Peyer's patch (tissue), 4 donors: ENCODE data around the gene SS18L1. TPM values are rescaled to one million over a fixed set of nuclear protein-coding genes. Genes with fewer than 3 reads are reported as not detected.

Experiments
- DNase-seq, 3 donors: peaks; one replicate each; pipeline ENCODE4 v3.0.0-alpha.2; 2017 to 2019
- H3K27ac ChIP-seq, 4 donors: fragments of 200-600 bp; sonication (generic); one replicate each; pipeline ENCODE4 v1.5.1; 2016 to 2019
- H3K27me3 ChIP-seq, 2 donors: fragments of 200-600 bp; sonication (generic); one replicate each; pipeline ENCODE4 v1.5.1; 2019
- H3K36me3 ChIP-seq, 3 donors: fragments of 200-600 bp; sonication (generic); one replicate each; pipeline ENCODE4 v1.5.1; 2016 to 2019
- H3K4me1 ChIP-seq, 4 donors: fragments of 200-600 bp; sonication (generic); one replicate each; pipeline ENCODE4 v1.5.1; 2016 to 2019
- H3K4me3 ChIP-seq, 4 donors: fragments of 200-600 bp; sonication (generic); 1 replicate in 3 of 4; 2 replicates in 1 of 4; pipeline ENCODE4 v1.5.1; 2016 to 2019; ENCODE audit warnings: mild to moderate bottlenecking in 1 of 4
- H3K9me3 ChIP-seq, 4 donors: fragments of 200-600 bp; sonication (generic); one replicate each; pipeline ENCODE4 v1.5.1; 2016 to 2019; ENCODE audit warnings: mild to moderate bottlenecking in 1 of 4
- CTCF ChIP-seq, 6 experiments: fragments of 450-650 bp in 4 of 6; fragments of 200-600 bp in 2 of 6; sonication (generic) in 1 of 6; IDR thresholded peaks; one replicate each; pipeline ENCODE4 v1.5.1; 2017 to 2019; ENCODE audit warnings: antibody characterized with exemption in 6 of 6, mild to moderate bottlenecking in 3 of 6, moderate library complexity in 1 of 6
- POLR2A ChIP-seq, 2 donors: fragments of 450-650 bp; IDR thresholded peaks; one replicate each; pipeline ENCODE4 v1.5.1; 2017; ENCODE audit warnings: antibody characterized with exemption in 2 of 2, mild to moderate bottlenecking in 2 of 2, moderate library complexity in 2 of 2
- total RNA-seq, 4 donors: library from RNA; depleted of rRNA; stranded (reverse); fragments of >200 nt; gene quantifications; one replicate each; pipeline ENCODE4 v1.1.0, GENCODE V29; 2016

SS18L1 gene
- 10 to 100 TPM; 14.9 to 27.2 (median 24.5) TPM for total RNA-seq

GRCh38 chr20:62143081-62143956 is at the start of gene SS18L1, which contains the start of gene PSMA7:
Gene SS18L1, plus strand, starts transcription at chr20:62143769. Its CDS starts 52 bp downstream, at chr20:62143821.
Gene PSMA7, minus strand, starts transcription at chr20:62143394. Its CDS starts 91 bp downstream, at chr20:62143303.
- H3K27me3 ChIP-seq = no peaks in the 10 kb centered on the region
- H3K4me1 ChIP-seq = peaks cover 0 to 34% (median 14%) of the 10 kb centered on the region in 4 donors
- peaks cover 0 to 23% (median 0%) of the 10 kb centered on the region in 3 donors for H3K36me3 ChIP-seq
- DNase-seq = peak; percentile 80 to 94 (median 93)
- TF ChIP-seq POLR2A (IDR thresholded peaks at IDR 0.05) = peak; percentile 95 to 96
- TF ChIP-seq CTCF (IDR thresholded peaks at IDR 0.05) = peak in 1 of 6 experiments; percentile 7
- peak within 1 kb of the TSS; percentile 93 to 100 (median 94) for H3K27ac ChIP-seq
- no peaks in the 10 kb centered on the region for H3K9me3 ChIP-seq
- peak within 1 kb of the TSS; percentile 87 to 99 (median 92) for H3K4me3 ChIP-seq

- peaks cover 0 to 6% (median 2%) of the 10 kb centered on the region in 4 donors for H3K9me3 ChIP-seq
- no peaks in the 10 kb centered on the region for H3K27me3 ChIP-seq
- H3K27ac ChIP-seq = no peak overlapping the region
- no peak for DNase-seq
- no peaks in the 10 kb centered on the region for H3K4me1 ChIP-seq
- no peaks in the 10 kb centered on the region for H3K36me3 ChIP-seq
- TF ChIP-seq POLR2A (IDR thresholded peaks at IDR 0.05) (no peak), CTCF (IDR thresholded peaks at IDR 0.05) (no peak)
- H3K4me3 ChIP-seq = no peak overlapping the region
Observed at GRCh38 chr20:62096421-62097380, 46.9 kb upstream of the SS18L1 start.

- Histone ChIP-seq H3K4me1 (no peaks in the 10 kb centered on the region), H3K4me3 (no peak overlapping the region), H3K27ac (no peak overlapping the region), H3K27me3 (no peaks in the 10 kb centered on the region), H3K9me3 (peaks cover 0 to 6% (median 2%) of the 10 kb centered on the region in 4 donors), H3K36me3 (no peaks in the 10 kb centered on the region)
- TF ChIP-seq POLR2A (IDR thresholded peaks at IDR 0.05) (no peak), CTCF (IDR thresholded peaks at IDR 0.05) (no peak)
- DNase-seq = no peak
Observed at GRCh38 chr20:62097881-62098407, 45.6 kb upstream of the SS18L1 start.

- Histone ChIP-seq H3K27me3 (no peaks in the 10 kb centered on the region), H3K27ac (no peak overlapping the region), H3K4me3 (no peak overlapping the region), H3K4me1 (peaks cover 0 to 4% (median 0%) of the 10 kb centered on the region in 4 donors), H3K36me3 (no peaks in the 10 kb centered on the region), H3K9me3 (peaks cover 0 to 22% (median 4%) of the 10 kb centered on the region in 4 donors)
- no peak for DNase-seq
- TF ChIP-seq POLR2A (IDR thresholded peaks at IDR 0.05) = no peak
- no peak for TF ChIP-seq CTCF (IDR thresholded peaks at IDR 0.05)
Observed at GRCh38 chr20:62101078-62101477, 42.5 kb upstream of the SS18L1 start.
